ENCODE data around the gene VDR.

- TF ChIP-seq CTCF (IDR thresholded peaks at IDR 0.05) = no peak
- no peak for TF ChIP-seq POLR2A (IDR thresholded peaks at IDR 0.05)
Measured at GRCh38 chr12:47858511-47859266, 46.1 kb downstream of the VDR start.
